KOPT-K1 (cell line): ENCODE data around the gene RXRG.

Source experiments
- H3K27ac ChIP-seq: fragments of 200-600 bp; sonication (generic); 2 replicates; pipeline ENCODE4 v1.5.1; 2016; ENCODE audit warnings: antibody characterized with exemption, mild to moderate bottlenecking, low read depth, low read length; ENCODE audit not compliant: poor library complexity, severe bottlenecking
- H3K36me3 ChIP-seq: fragments of 200-600 bp; sonication (generic); 2 replicates; pipeline ENCODE4 v1.5.1; 2017; ENCODE audit warnings: antibody characterized with exemption, mild to moderate bottlenecking, low read length, moderate library complexity; ENCODE audit not compliant: insufficient read depth
- H3K9me3 ChIP-seq: fragments of 200-600 bp; sonication (generic); 2 replicates; pipeline ENCODE4 v1.5.1; 2017; ENCODE audit warnings: antibody characterized with exemption, low read length, mild to moderate bottlenecking; ENCODE audit not compliant: insufficient read depth, poor library complexity, severe bottlenecking

The RXRG gene

GRCh38 chr1:165444897-165445370 is at the start of gene RXRG:
TSS of gene RXRG (minus strand) at chr1:165445126. CDS start at chr1:165444893, 233 bp downstream.
- no peak within 1 kb of the TSS for H3K27ac ChIP-seq
- no peaks in the 10 kb centered on the region for H3K9me3 ChIP-seq
- H3K36me3 ChIP-seq: no peaks in the 10 kb centered on the region

- no peak overlapping the region for H3K27ac ChIP-seq
- no peaks in the 10 kb centered on the region for H3K36me3 ChIP-seq
- no peaks in the 10 kb centered on the region for H3K9me3 ChIP-seq
Measured at GRCh38 chr1:165492845-165493373, 48.0 kb upstream of the RXRG start.

GRCh38 chr1:165490175-165490574 is 45.2 kb upstream of the RXRG start:
- H3K9me3 ChIP-seq: no peaks in the 10 kb centered on the region
- H3K36me3 ChIP-seq: no peaks in the 10 kb centered on the region
- no peak overlapping the region for H3K27ac ChIP-seq

GRCh38 chr1:165487921-165488320 is 43.0 kb upstream of the RXRG start:
- Histone ChIP-seq H3K27ac (no peak overlapping the region), H3K9me3 (no peaks in the 10 kb centered on the region), H3K36me3 (no peaks in the 10 kb centered on the region)

- no peak overlapping the region for H3K27ac ChIP-seq
- no peaks in the 10 kb centered on the region for H3K9me3 ChIP-seq
- no peaks in the 10 kb centered on the region for H3K36me3 ChIP-seq
Measured at GRCh38 chr1:165486663-165487062, 41.7 kb upstream of the RXRG start.

- Histone ChIP-seq H3K27ac (no peak overlapping the region), H3K9me3 (no peaks in the 10 kb centered on the region), H3K36me3 (no peaks in the 10 kb centered on the region)
Measured at GRCh38 chr1:165485716-165486115, 40.8 kb upstream of the RXRG start.

- Histone ChIP-seq H3K27ac (no peak overlapping the region), H3K36me3 (no peaks in the 10 kb centered on the region)
Measured at GRCh38 chr1:165484532-165484931, 39.6 kb upstream of the RXRG start.

GRCh38 chr1:165483412-165483811 is 38.5 kb upstream of the RXRG start:
- Histone ChIP-seq H3K27ac (no peak overlapping the region), H3K36me3 (no peaks in the 10 kb centered on the region), H3K9me3 (no peaks in the 10 kb centered on the region)

More at GRCh38 chr1:165484532-165484931, 39.6 kb upstream of the RXRG start:
- no peaks in the 10 kb centered on the region for H3K9me3 ChIP-seq

GRCh38 chr1:165481820-165482532 is 37.0 kb upstream of the RXRG start:
- no peak overlapping the region for H3K27ac ChIP-seq
- H3K36me3 ChIP-seq: no peaks in the 10 kb centered on the region
- H3K9me3 ChIP-seq: no peaks in the 10 kb centered on the region

- Histone ChIP-seq H3K9me3 (no peaks in the 10 kb centered on the region), H3K36me3 (no peaks in the 10 kb centered on the region), H3K27ac (no peak overlapping the region)
Measured at GRCh38 chr1:165476776-165477175, 31.9 kb upstream of the RXRG start.

- H3K27ac ChIP-seq: no peak overlapping the region
- H3K36me3 ChIP-seq: no peaks in the 10 kb centered on the region
- H3K9me3 ChIP-seq: no peaks in the 10 kb centered on the region
Measured at GRCh38 chr1:165474196-165474595, 29.3 kb upstream of the RXRG start.

GRCh38 chr1:165473081-165473480 is 28.2 kb upstream of the RXRG start:
- Histone ChIP-seq H3K27ac (no peak overlapping the region), H3K36me3 (no peaks in the 10 kb centered on the region), H3K9me3 (no peaks in the 10 kb centered on the region)

GRCh38 chr1:165468726-165469249 is 23.9 kb upstream of the RXRG start:
- no peak overlapping the region for H3K27ac ChIP-seq
- H3K9me3 ChIP-seq: no peaks in the 10 kb centered on the region

GRCh38 chr1:165468253-165468652 is 23.3 kb upstream of the RXRG start:
- no peaks in the 10 kb centered on the region for H3K9me3 ChIP-seq
- no peak overlapping the region for H3K27ac ChIP-seq
- H3K36me3 ChIP-seq: no peaks in the 10 kb centered on the region

More at GRCh38 chr1:165468726-165469249, 23.9 kb upstream of the RXRG start:
- H3K36me3 ChIP-seq: no peaks in the 10 kb centered on the region

- Histone ChIP-seq H3K36me3 (no peaks in the 10 kb centered on the region), H3K9me3 (no peaks in the 10 kb centered on the region), H3K27ac (no peak overlapping the region)
Measured at GRCh38 chr1:165467706-165468105, 22.8 kb upstream of the RXRG start.

- Histone ChIP-seq H3K36me3 (no peaks in the 10 kb centered on the region), H3K27ac (no peak overlapping the region), H3K9me3 (no peaks in the 10 kb centered on the region)
Measured at GRCh38 chr1:165463978-165464377, 19.1 kb upstream of the RXRG start.
